OCI-LY3 (cell line): ENCODE measurements around the gene SUMO4.

ENCODE experiments used
- CTCF ChIP-seq: fragments of 200-600, 300-600 bp; sonication (generic); IDR thresholded peaks from 2 replicates; pipeline ENCODE4 v1.5.1; 2014; ENCODE audit warnings: antibody characterized with exemption, low read length, low read depth
- EZH2phosphoT487 ChIP-seq: fragments of 200-600 bp; shearing (Covaris generic); IDR thresholded peaks from 2 replicates; pipeline ENCODE4 v1.6.1; 2018; ENCODE audit warnings: antibody characterized with exemption, mixed run types, low read depth

GRCh38 chr6:149443411-149444181, 43.5 kb downstream of the SUMO4 start:
- no peak for TF ChIP-seq CTCF
- TF ChIP-seq EZH2phosphoT487 = no peak
